ENCODE data around the gene SLC2A13.

The SLC2A13 gene

GRCh38 chr12:39780913-39781446, 324.9 kb downstream of the SLC2A13 start (continued):
- TF ChIP-seq ZNF777 (tag by site-specific recombination; IDR thresholded peaks at IDR 0.05; ENCODE audit: borderline replicate concordance) (no peak), ZBTB11 (tag by site-specific recombination; conservative IDR thresholded peaks at IDR 0.05; ENCODE audit: low read depth) (0 out of 2 replicates have a peak, but pooled peaks have one; percentile 6), ZNF624 (tag by site-specific recombination; IDR thresholded peaks at IDR 0.05) (no peak), IKZF3 (tag by site-specific recombination; IDR thresholded peaks at IDR 0.05) (peak; percentile 54), WT1 (tag by site-specific recombination; IDR thresholded peaks at IDR 0.05) (peak; percentile 97), PBX3 (CRISPR knock-in tag; IDR thresholded peaks at IDR 0.05) (no peak), ZNF621 (tag by site-specific recombination; IDR thresholded peaks at IDR 0.05) (no peak), PATZ1 (tag by site-specific recombination; IDR thresholded peaks at IDR 0.05) (peak; percentile 62), ZNF792 (tag by site-specific recombination; IDR thresholded peaks at IDR 0.05) (no peak), ZNF610 (tag by site-specific recombination; IDR thresholded peaks at IDR 0.05; ENCODE audit: borderline replicate concordance) (no peak), ZBTB26 (tag by site-specific recombination; optimal IDR thresholded peaks at IDR 0.05) (no peak), ZNF280C (tag by site-specific recombination; IDR thresholded peaks at IDR 0.05) (no peak), KLF8 (tag by site-specific recombination; IDR thresholded peaks at IDR 0.05) (peak; percentile 69), ELK4 (IDR thresholded peaks at IDR 0.05; ENCODE audit: borderline replicate concordance, low read depth, low read length) (no peak), ZNF571 (tag by site-specific recombination; IDR thresholded peaks at IDR 0.05) (no peak), MYNN (tag by site-specific recombination; IDR thresholded peaks at IDR 0.05; ENCODE audit: borderline replicate concordance) (no peak), ZNF18 (tag by site-specific recombination; IDR thresholded peaks at IDR 0.05) (peak; percentile 89), ZNF132 (tag by site-specific recombination; IDR thresholded peaks at IDR 0.05; ENCODE audit: borderline replicate concordance) (no peak), ZNF560 (tag by site-specific recombination; IDR thresholded peaks at IDR 0.05; ENCODE audit: borderline replicate concordance) (no peak), ZBTB17 (tag by site-specific recombination; IDR thresholded peaks at IDR 0.05) (peak; percentile 66), BCL6B (tag by site-specific recombination; IDR thresholded peaks at IDR 0.05) (no peak), ZNF433 (tag by site-specific recombination; IDR thresholded peaks at IDR 0.05; ENCODE audit: low read depth) (no peak), ZNF513 (tag by site-specific recombination; IDR thresholded peaks at IDR 0.05) (no peak)

All from HEK293 (cell line).